Thoracic aorta (tissue), 2 donors: ENCODE results near the gene PLCB3. TPM values are rescaled to one million over a fixed set of nuclear protein-coding genes. Genes with fewer than 3 reads are reported as not detected.

ENCODE experiments used
- ATAC-seq: fragments of 150-250 bp; one replicate; pipeline ENCODE4 v1.8.0; 2017; ENCODE audit warnings: low read depth; ENCODE audit not compliant: insufficient number of reproducible peaks, low FRiP score
- DNase-seq: peaks from one replicate; pipeline ENCODE4 v3.0.0-alpha.2; 2020; ENCODE audit warnings: low spot score
- H3K27ac ChIP-seq, 2 donors: fragments of 200-600 bp; sonication (generic); 1 replicate in 1 of 2; 2 replicates in 1 of 2; pipeline ENCODE4 v1.5.1; 2016; ENCODE audit warnings: mild to moderate bottlenecking in 2 of 2, moderate library complexity in 2 of 2
- H3K27me3 ChIP-seq: fragments of 200-600 bp; sonication (generic); replicated peaks from 2 replicates; pipeline ENCODE4 v1.6.0; 2016; ENCODE audit warnings: mild to moderate bottlenecking; ENCODE audit not compliant: insufficient read depth
- H3K36me3 ChIP-seq: fragments of 200-600 bp; sonication (generic); one replicate; pipeline ENCODE4 v1.5.1; 2016
- H3K4me1 ChIP-seq, 2 donors: fragments of 200-600 bp; sonication (generic); 1 replicate in 1 of 2; 2 replicates in 1 of 2; pipeline versions ENCODE4 v1.5.1 to v1.6.0; 2016; ENCODE audit warnings: low read depth in 2 of 2, mild to moderate bottlenecking in 1 of 2; ENCODE audit not compliant: control insufficient read depth in 1 of 2
- H3K4me3 ChIP-seq: fragments of 200-600 bp; sonication (generic); 2 replicates; pipeline ENCODE4 v1.5.1; 2016; ENCODE audit warnings: mild to moderate bottlenecking
- H3K9me3 ChIP-seq: fragments of 200-600 bp; sonication (generic); 2 replicates; pipeline ENCODE4 v1.5.1; 2016
- CTCF ChIP-seq: fragments of 200-600 bp; sonication (generic); IDR thresholded peaks from one replicate; pipeline ENCODE4 v1.5.1; 2019; ENCODE audit warnings: antibody characterized with exemption
- total RNA-seq, 2 donors: library from RNA; depleted of rRNA; stranded (reverse); fragments of >200 nt; gene quantifications; one replicate each; pipeline versions ENCODE4 v1.1.0 to v1.2.3, GENCODE V29; 2016

The PLCB3 gene
- total RNA-seq, 2 donors from 2014 or later: 31.5 to 39.7 TPM

DNA sequence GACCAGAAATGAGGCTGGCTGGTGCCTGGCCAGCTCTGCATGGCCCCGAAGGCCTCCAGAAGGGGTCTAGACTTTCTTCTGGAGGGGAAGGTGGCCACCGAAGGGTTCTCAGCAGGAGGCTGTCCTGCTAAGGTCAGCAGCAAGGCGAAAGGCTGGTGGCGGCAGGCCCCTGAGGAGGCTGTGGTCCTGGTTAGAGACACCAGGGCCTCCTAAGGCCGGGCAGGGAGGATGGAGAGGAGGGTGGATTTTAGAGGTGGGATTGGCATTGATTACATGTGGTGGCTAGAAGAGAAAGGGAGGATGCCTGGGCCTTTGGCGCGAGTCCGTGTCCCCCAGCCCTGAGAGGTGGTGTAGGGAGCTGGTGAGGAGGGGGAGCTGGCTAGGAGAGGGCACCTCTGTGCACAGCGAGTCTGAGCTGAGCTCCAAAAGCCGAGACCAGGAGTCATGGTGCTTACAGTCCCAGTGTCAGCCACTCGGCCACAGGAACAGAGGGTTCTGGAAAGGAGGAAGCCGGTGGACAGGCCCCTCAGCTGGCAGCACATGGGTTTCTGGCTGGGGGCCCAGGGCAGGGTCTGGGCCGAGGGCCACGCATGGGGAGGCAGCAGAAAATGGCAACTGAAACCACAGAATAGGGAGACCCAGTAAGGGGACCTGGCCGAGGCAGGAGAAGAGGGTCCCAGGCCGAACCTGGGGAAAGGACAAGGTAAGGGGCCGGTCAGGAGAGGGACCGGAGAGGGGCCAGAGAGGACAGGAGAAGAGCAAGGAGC lies 42.4 kb upstream of the PLCB3 start:
- Histone ChIP-seq H3K9me3 (no peaks in the 10 kb centered on the region), H3K27ac (no peak overlapping the region), H3K36me3 (peaks cover 4% of the 10 kb centered on the region), H3K4me3 (no peak overlapping the region), H3K4me1 (no peaks in the 10 kb centered on the region), H3K27me3 (no peaks in the 10 kb centered on the region)
- no peak for ATAC-seq
- no peak for TF ChIP-seq CTCF
- no peak for DNase-seq

DNA sequence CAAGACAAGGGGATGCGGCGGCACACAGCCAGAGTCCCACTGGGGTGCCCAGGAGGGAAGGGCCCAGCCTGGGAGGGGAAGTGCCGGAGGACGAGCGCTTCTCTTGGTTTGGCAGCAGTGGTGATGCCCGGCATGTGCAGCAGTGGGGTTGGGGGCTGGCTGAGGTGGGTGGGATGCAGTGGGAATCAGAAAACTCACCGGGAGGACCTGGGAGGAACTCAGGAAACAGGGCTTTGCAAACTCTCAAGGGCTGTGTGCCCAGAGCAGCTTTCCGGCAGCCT lies 41.8 kb upstream of the PLCB3 start:
- no peak for TF ChIP-seq CTCF
- ATAC-seq (no peak), DNase-seq (no peak)
- Histone ChIP-seq H3K27me3 (no peaks in the 10 kb centered on the region), H3K27ac (no peak overlapping the region), H3K36me3 (no peaks in the 10 kb centered on the region), H3K9me3 (no peaks in the 10 kb centered on the region), H3K4me3 (no peak overlapping the region), H3K4me1 (no peaks in the 10 kb centered on the region)

- TF ChIP-seq CTCF: no peak
These were observed 40.9 kb upstream of the PLCB3 start for GRCh38 chr11:64210301-64211020.

GRCh38 chr11:64211181-64211872 lies 40.0 kb upstream of the PLCB3 start:
- no peaks in the 10 kb centered on the region for H3K27me3 ChIP-seq
- no peaks in the 10 kb centered on the region for H3K9me3 ChIP-seq
- no peaks in the 10 kb centered on the region for H3K36me3 ChIP-seq
- H3K4me1 ChIP-seq: no peaks in the 10 kb centered on the region
- no peak overlapping the region for H3K4me3 ChIP-seq
- no peak overlapping the region for H3K27ac ChIP-seq
- TF ChIP-seq CTCF: no peak
- no peak for ATAC-seq
- no peak for DNase-seq

More at GRCh38 chr11:64210301-64211020, 40.9 kb upstream of the PLCB3 start:
- Histone ChIP-seq H3K36me3 (no peaks in the 10 kb centered on the region), H3K9me3 (no peaks in the 10 kb centered on the region), H3K4me1 (no peaks in the 10 kb centered on the region), H3K27me3 (no peaks in the 10 kb centered on the region), H3K4me3 (no peak overlapping the region), H3K27ac (no peak overlapping the region)
- ATAC-seq: no peak
- no peak for DNase-seq

DNA sequence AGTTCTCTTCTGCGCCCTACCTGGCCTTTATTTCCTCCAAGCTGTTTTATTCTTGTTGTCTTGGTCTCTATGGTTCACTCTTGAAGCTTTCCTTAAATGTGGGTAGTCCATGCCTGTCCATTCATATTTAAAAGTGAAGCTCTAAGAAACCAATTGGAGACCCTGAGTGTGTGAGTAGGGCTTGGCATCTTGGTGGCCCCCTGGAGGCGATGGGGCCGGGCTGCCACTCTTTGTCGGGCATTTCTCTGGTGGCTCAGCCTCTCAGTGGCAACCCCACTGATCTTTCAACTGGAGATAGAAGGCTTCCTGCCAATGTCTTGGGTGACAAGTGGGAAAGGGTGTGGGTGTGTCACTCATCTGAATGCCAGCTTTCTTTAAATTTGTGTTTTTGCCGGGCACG lies 34.5 kb upstream of the PLCB3 start:
- Histone ChIP-seq H3K27ac (no peak overlapping the region), H3K4me1 (no peaks in the 10 kb centered on the region), H3K9me3 (no peaks in the 10 kb centered on the region), H3K4me3 (no peak overlapping the region), H3K36me3 (peaks cover 3% of the 10 kb centered on the region), H3K27me3 (no peaks in the 10 kb centered on the region)
- TF ChIP-seq CTCF: no peak
- DNase-seq (no peak), ATAC-seq (no peak)
